Measurements from ENCODE around the gene MTG1. TPM values are rescaled to one million over a fixed set of nuclear protein-coding genes. Genes with fewer than 3 reads are reported as not detected.

MTG1 gene
- total and polyA plus RNA-seq, 2 donors (not counting 1 experiment from before 2014, with no cell fraction given): 90.0 to 117 TPM

GRCh38 chr10:133373174-133374090 is 20.5 kb upstream of the MTG1 start, which contains the start of gene ECHS1:
TSS of gene ECHS1 (minus strand) at chr10:133373354. CDS start at chr10:133373333, 21 bp downstream.
- intact Hi-C loops (cut with micrococcal nuclease): loop anchor here (1.0 to 5.0 kb wide), 5 partner anchors 15 to 111 kb away; partner anchors contain the start of genes FUOM and MTG1
- H3K4me3 ChIP-seq (ENCODE audit: control extremely low read depth in 1 of 5, extremely low read depth in 1 of 5, insufficient read depth in 1 of 5, low read depth in 2 of 5, low read length in 4 of 5): peak within 1 kb of the TSS; percentile 53 to 74 (median 69)
- H3K9ac ChIP-seq (ENCODE audit: low read length): peak within 1 kb of the TSS; percentile 79
- H3K36me3 ChIP-seq (replicated peaks in 1 of 2; ENCODE audit: control extremely low read depth in 1 of 2, control insufficient read depth in 1 of 2, extremely low read depth in 1 of 2, insufficient read depth in 2 of 2, low read length in 1 of 2): peaks cover 0 to 20% of the 10 kb centered on the region in 2 experiments
- H3K9me3 Mint-ChIP-seq (ENCODE audit: insufficient read depth): no peaks in the 10 kb centered on the region
- CTCF ChIA-PET: interaction anchor here (0.8 to 1.2 kb wide), 2 partner anchors 11 to 44 kb away, joined by 3 to 7 read pairs; no protein-coding TSS in a partner anchor
- ATAC-seq (ENCODE audit: low read depth) (peak; percentile 96), DNase-seq (peak; percentile 92)
- TF ChIP-seq EZH2 (IDR thresholded peaks at IDR 0.05; ENCODE audit: borderline replicate concordance, insufficient read depth, low read depth, low read length, poor library complexity, severe bottlenecking) (no peak), CTCF (IDR thresholded peaks at IDR 0.05) (no peak)
- H3K27ac ChIP-seq (ENCODE audit: low read length in 2 of 2): peak within 1 kb of the TSS; percentile 65 to 77
- peak within 1 kb of the TSS; percentile 87 for H3K4me3 Mint-ChIP-seq
- H4K20me1 ChIP-seq (ENCODE audit: control insufficient read depth, insufficient read depth, low read length, poor library complexity, severe bottlenecking): peaks cover 5% of the 10 kb centered on the region
- H3K27me3 ChIP-seq (replicated peaks in 1 of 4; ENCODE audit: control extremely low read depth in 1 of 4, control insufficient read depth in 3 of 4, insufficient read depth in 4 of 4, low read length in 3 of 4): no peaks in the 10 kb centered on the region
- POLR2A ChIA-PET: interaction anchor here (1.0 to 1.5 kb wide), 5 partner anchors 12 to 21 kb away, joined by 3 to 7 read pairs (median 5); partner anchors contain the start of genes FUOM and MTG1
- peaks cover 19% of the 10 kb centered on the region for H3K4me1 Mint-ChIP-seq
- H3K4me2 ChIP-seq (replicated peaks; ENCODE audit: low read depth, low read length, poor library complexity, severe bottlenecking): peak within 1 kb of the TSS; percentile 81
- peaks cover 4% of the 10 kb centered on the region for H3K79me2 ChIP-seq (ENCODE audit: control insufficient read depth, insufficient read depth, low read length)
- H2AFZ ChIP-seq (ENCODE audit: insufficient read depth, low read depth, low read length, poor library complexity, severe bottlenecking): peak within 1 kb of the TSS; percentile 87
- no peaks in the 10 kb centered on the region for H3K27me3 Mint-ChIP-seq
- peak within 1 kb of the TSS; percentile 84 for H3K27ac Mint-ChIP-seq
- H3K4me1 ChIP-seq (ENCODE audit: control insufficient read depth in 2 of 2, insufficient read depth in 2 of 2, low read length in 2 of 2): peaks cover 16 to 29% of the 10 kb centered on the region in 2 donors
- under 1% methylated on average over 75 of the region's 89 CpGs for WGBS (ENCODE audit: insufficient coverage)
- peaks cover 0 to 3% (median 0%) of the 10 kb centered on the region in 3 donors for H3K9me3 ChIP-seq (ENCODE audit: control extremely low read depth in 1 of 3, control insufficient read depth in 2 of 3, insufficient read depth in 1 of 3, low read length in 2 of 3)

Measured in B cell (primary cell).